GM06990 (cell line): ENCODE data around the gene C22orf39.
A peak's percentile ranks its signal among the peaks of the same experiment; 100 is the strongest.

ENCODE experiments used
- DNase-seq: peaks from one replicate; pipeline ENCODE4 v3.0.0-alpha.2; 2011; ENCODE audit not compliant: insufficient read length; ENCODE audit errors: extremely low read depth
- H3K27me3 ChIP-seq: replicated peaks from 2 replicates; pipeline ENCODE4 v1.6.0; 2011; ENCODE audit warnings: low read length; ENCODE audit not compliant: control insufficient read depth, insufficient read depth
- H3K36me3 ChIP-seq: 2 replicates; pipeline ENCODE4 v1.5.1; 2011; ENCODE audit warnings: low read length; ENCODE audit not compliant: control insufficient read depth, insufficient read depth
- H3K4me3 ChIP-seq: replicated peaks from 2 replicates; pipeline ENCODE4 v1.5.1; 2011; ENCODE audit warnings: low read depth, mild to moderate bottlenecking, control low read depth, low read length
- TF ChIP-seq, protein P1 (sequence below): IDR thresholded peaks from 2 replicates; pipeline ENCODE4 v1.5.1; 2011; ENCODE audit warnings: low read length, control low read depth, mild to moderate bottlenecking, inconsistent platforms; ENCODE audit not compliant: insufficient read depth, poor library complexity, severe bottlenecking

Gene C22orf39

DNA sequence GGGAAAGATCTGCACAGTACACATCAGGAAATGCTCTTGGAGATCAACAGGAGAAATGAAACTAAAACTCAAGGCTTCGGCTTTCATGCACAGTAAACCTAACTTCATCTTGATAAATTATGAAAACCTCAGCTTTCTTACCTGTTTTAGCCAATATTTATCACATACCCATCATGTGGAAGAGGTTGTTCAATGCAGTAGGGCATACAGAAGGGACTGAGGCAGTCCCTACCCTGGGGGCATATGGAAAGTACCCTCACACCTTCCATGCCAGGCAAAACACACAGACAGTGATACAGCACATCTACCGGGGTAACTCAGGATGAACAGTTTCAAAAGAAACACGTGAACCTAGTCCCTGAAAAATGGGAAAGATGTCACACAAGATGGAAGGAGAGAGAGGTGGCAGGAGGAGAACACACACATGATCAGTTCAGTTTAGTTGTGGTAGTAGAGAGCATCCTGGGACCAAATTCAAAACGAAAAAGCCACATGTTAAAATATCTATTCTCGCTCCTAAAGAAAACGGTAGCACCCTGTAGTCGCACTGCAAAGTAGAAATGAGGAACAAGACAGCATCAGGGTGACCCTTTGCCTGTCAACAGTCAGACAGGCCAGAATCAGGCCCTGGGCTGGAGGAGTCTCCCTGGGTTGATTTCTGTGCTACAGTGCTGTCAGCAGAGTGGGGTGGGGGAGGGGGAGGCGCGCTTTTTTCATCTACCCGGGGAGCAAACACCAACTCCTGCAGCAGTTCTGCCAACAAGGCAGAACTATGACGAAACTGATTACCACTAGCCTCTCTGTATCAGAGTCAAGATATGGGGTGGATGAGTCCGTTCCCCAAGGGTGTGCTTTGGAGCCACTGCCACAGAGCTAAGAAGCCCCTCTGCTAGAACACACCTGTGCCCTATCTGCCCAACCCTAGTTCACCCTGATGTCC is 17.3 kb downstream of the C22orf39 start:
- H3K4me3 ChIP-seq, result peak overlapping the region; percentile 99
- no peaks in the 10 kb centered on the region for H3K27me3 ChIP-seq
- TF ChIP-seq, protein P1, sequence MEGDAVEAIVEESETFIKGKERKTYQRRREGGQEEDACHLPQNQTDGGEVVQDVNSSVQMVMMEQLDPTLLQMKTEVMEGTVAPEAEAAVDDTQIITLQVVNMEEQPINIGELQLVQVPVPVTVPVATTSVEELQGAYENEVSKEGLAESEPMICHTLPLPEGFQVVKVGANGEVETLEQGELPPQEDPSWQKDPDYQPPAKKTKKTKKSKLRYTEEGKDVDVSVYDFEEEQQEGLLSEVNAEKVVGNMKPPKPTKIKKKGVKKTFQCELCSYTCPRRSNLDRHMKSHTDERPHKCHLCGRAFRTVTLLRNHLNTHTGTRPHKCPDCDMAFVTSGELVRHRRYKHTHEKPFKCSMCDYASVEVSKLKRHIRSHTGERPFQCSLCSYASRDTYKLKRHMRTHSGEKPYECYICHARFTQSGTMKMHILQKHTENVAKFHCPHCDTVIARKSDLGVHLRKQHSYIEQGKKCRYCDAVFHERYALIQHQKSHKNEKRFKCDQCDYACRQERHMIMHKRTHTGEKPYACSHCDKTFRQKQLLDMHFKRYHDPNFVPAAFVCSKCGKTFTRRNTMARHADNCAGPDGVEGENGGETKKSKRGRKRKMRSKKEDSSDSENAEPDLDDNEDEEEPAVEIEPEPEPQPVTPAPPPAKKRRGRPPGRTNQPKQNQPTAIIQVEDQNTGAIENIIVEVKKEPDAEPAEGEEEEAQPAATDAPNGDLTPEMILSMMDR, result no peak
- H3K36me3 ChIP-seq, result no peaks in the 10 kb centered on the region; the same call in none of the 2 replicates
- DNase-seq, result peak; percentile 47

DNA sequence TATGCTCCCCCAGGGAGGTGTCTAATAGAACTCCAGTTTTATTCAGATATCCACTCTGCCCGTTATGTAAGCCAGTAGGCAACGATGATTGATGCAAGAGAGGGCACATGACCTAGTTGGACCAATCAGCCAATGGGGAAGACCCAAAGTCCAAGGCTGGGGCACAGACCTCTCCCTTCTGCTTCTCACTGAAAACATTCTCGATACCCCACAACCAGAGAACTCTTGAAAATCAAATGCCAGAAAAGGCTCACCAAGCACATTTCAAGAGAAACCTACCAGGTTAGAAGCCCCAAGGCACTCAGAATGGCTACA is 23.4 kb downstream of the C22orf39 start:
- no peaks in the 10 kb centered on the region; the same call in 1 of the 2 replicates for H3K36me3 ChIP-seq
- no peak for DNase-seq
- no peak overlapping the region for H3K4me3 ChIP-seq
- no peaks in the 10 kb centered on the region for H3K27me3 ChIP-seq
- TF ChIP-seq, protein P1, result no peak

DNA sequence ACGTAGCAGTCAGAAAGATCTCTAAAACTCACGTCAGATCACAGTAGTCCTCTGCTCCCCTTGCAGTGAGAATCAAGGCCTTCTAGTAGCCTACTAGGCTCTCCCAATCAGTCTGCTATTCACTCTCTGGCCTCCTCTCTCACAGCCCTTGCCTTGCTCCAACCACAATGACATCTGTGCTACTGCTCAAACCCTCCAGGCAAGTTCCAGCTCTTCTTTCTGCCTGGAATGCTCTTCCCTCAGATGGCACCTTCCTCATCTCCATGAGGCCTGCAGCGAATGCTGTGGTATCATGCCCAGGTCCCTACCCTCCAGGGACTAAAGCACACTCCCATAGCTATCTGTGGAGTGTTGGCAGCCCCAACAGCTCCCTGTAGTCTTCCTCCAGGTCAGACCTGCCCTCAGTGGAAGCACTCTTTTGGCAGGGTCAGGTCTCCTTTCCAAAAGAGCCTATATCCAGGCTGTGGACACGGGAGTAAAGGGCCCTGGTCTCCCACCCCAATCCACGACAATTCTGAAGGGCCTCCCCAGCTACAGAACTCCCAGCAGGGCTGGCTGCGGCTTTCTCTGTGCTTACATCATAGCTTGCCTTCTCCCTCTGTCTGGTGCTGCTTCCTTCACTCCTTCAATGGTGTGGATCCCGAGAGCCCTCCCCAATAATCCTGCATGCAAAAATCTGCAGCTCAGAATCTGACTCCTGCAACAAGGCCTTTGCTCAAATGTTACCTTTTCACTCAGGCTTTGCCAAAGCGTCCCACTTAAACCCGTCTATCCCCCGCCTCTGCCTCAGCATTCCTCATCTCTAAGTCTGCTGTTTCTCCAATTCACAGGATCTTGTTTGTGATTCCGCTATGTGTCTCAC is 24.8 kb downstream of the C22orf39 start:
- Histone ChIP-seq H3K36me3 (no peaks in the 10 kb centered on the region), H3K4me3 (no peak overlapping the region), H3K27me3 (no peaks in the 10 kb centered on the region)
- TF ChIP-seq, protein P1, result no peak
- no peak for DNase-seq

DNA sequence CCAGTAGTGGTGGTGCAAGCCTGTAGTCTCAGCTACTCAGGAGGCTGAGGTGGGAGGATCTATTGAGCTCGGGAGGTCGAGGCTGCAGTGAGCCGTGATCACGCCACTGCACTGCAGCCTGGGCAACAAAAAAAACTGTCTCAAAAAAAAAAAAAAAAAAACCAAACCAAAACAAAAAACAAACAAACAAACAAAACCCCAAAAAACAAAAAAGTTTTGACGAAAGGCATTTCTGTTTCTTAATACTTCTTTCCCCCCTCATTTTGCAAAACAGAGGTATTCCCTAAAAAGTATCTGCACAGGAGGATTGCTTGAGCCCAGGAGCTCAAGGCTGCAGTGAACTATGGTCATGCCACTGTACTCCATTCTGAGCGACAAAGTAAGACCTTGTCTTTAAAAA is 27.2 kb downstream of the C22orf39 start:
- no peak for DNase-seq
- Histone ChIP-seq H3K4me3 (no peak overlapping the region), H3K27me3 (no peaks in the 10 kb centered on the region), H3K36me3 (no peaks in the 10 kb centered on the region)
- TF ChIP-seq, protein P1, result no peak

DNA sequence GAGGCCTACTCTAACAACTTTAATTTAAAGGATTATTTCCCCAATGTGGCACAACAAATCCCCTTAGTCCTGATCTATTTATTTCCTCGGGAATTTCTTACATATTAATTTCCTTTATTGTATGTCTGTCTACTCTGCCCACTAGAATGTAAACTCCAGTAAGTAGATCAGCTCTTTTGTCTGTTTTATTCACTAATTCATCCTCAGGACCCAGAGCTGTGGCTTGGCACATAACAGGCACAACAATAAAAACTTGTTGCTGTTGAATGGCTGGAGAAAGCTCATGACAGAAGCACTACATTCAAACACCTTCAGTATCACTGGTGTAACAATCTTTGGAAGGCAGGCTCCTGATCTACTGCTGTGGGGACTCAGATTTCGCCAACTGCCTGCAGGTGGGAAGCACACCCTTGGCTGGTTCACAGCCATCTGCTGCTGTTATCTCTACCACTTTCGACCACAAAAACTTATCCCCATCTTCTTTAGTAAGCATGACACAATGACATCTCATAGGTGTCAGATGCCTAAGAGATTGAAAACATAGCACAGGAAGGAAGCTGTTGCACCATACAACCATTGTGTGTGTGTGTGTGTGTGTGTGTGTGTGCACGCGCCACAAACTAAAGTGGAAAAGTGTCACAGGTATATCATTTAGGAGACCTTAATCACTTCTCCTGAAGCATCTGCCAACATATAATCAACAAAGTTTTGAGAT is 27.9 kb downstream of the C22orf39 start:
- TF ChIP-seq, protein P1, result no peak
- Histone ChIP-seq H3K36me3 (no peaks in the 10 kb centered on the region), H3K4me3 (no peak overlapping the region), H3K27me3 (no peaks in the 10 kb centered on the region)
- DNase-seq, result peak; percentile 51
